HG03558 (cell line): ENCODE results near the gene DCLRE1C.
"Not testable (repeated sequence)": the region's sequence is repeated elsewhere in the genome, so short reads cannot be mapped to it uniquely, and the experiment has no call there.

ENCODE experiments used
- ATAC-seq: cut with Tn5 transposase; IDR thresholded peaks from one replicate; pipeline ENCODE4 v1.9.1; 2021; ENCODE audit warnings: moderate number of reproducible peaks; ENCODE audit not compliant: unreplicated experiment; ENCODE audit errors: extremely low read depth

Gene DCLRE1C

GRCh38 chr10:14891151-14891550 is 62.7 kb downstream of the DCLRE1C start:
- no peak for ATAC-seq

GRCh38 chr10:14889318-14889717 is 64.6 kb downstream of the DCLRE1C start:
- ATAC-seq: no peak

- no peak for ATAC-seq
These were observed 69.8 kb downstream of the DCLRE1C start for GRCh38 chr10:14884082-14884481.

- ATAC-seq: no peak
These were observed 73.7 kb downstream of the DCLRE1C start for GRCh38 chr10:14880229-14880628.

GRCh38 chr10:14879928-14880193 is 74.0 kb downstream of the DCLRE1C start:
- ATAC-seq: no peak

GRCh38 chr10:14879124-14879927 is 74.6 kb downstream of the DCLRE1C start:
- ATAC-seq: no peak

GRCh38 chr10:14878266-14879123 is 75.4 kb downstream of the DCLRE1C start, which contains the start of gene SUV39H2:
Gene SUV39H2, plus strand, starts transcription at chr10:14878866. Its CDS starts 23 bp downstream, at chr10:14878889.
- ATAC-seq: peak; percentile 82

GRCh38 chr10:14876764-14877163 is 77.1 kb downstream of the DCLRE1C start:
- ATAC-seq: no peak

GRCh38 chr10:14875941-14876340 is 78.0 kb downstream of the DCLRE1C start:
- no peak for ATAC-seq

GRCh38 chr10:14873090-14873760 is 80.7 kb downstream of the DCLRE1C start:
- no peak for ATAC-seq

GRCh38 chr10:14864871-14865270 is 89.0 kb downstream of the DCLRE1C start:
- not testable (repeated sequence) for ATAC-seq

GRCh38 chr10:14864466-14864865 is 89.4 kb downstream of the DCLRE1C start:
- not testable (repeated sequence) for ATAC-seq

- no peak for ATAC-seq
These were observed 93.1 kb downstream of the DCLRE1C start for GRCh38 chr10:14860791-14861190.

GRCh38 chr10:14859775-14860174 is 94.1 kb downstream of the DCLRE1C start:
- ATAC-seq: no peak

GRCh38 chr10:14859043-14859442 is 94.9 kb downstream of the DCLRE1C start:
- ATAC-seq: no peak

GRCh38 chr10:14858338-14858960 is 95.4 kb downstream of the DCLRE1C start:
- ATAC-seq: no peak

GRCh38 chr10:14855453-14855852 is 98.4 kb downstream of the DCLRE1C start:
- no peak for ATAC-seq

GRCh38 chr10:14852236-14852635 is 101.7 kb downstream of the DCLRE1C start:
- no peak for ATAC-seq
